GM21619 (cell line): ENCODE measurements around the gene MCC.

Source experiments
- ATAC-seq: cut with Tn5 transposase; IDR thresholded peaks from one replicate; pipeline ENCODE4 v1.9.1; 2021; ENCODE audit not compliant: unreplicated experiment

The MCC gene

GRCh38 chr5:113122053-113122452 lies 366.2 kb downstream of the MCC start:
- no peak for ATAC-seq

GRCh38 chr5:113119246-113119924 lies 368.9 kb downstream of the MCC start:
- ATAC-seq = no peak

- no peak for ATAC-seq
Measured at GRCh38 chr5:113118765-113119164, 369.5 kb downstream of the MCC start.

- no peak for ATAC-seq
Measured at GRCh38 chr5:113118298-113118697, 370.0 kb downstream of the MCC start.

DNA sequence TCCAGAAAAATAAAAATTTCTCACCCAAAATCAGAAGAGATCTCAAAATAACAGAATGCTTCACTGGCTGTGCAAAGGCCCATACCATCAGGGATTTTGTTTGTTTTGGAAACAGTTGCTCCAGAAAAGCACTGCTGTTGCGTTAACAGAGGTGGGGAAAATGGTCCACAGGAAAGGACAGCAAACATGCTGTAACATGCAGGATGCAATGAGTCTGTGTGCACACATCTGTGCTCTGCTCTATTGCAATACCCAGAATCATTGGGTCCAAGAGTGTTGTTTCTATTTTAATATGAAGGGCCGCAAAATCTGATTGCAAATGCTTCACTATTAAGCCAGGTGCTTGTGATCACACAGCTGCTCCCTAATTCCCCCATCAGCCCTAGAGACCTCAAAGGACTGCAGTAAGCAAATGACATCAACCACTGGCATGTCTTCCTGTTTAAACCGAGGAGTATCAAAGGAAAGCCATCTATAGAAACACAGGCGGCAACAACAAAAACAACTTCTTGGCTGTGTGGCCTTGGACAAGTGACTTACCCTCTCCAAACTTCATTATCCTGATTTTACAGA lies 370.6 kb downstream of the MCC start:
- ATAC-seq = no peak

- ATAC-seq = no peak
Measured at GRCh38 chr5:113115956-113116355, 372.3 kb downstream of the MCC start.

DNA sequence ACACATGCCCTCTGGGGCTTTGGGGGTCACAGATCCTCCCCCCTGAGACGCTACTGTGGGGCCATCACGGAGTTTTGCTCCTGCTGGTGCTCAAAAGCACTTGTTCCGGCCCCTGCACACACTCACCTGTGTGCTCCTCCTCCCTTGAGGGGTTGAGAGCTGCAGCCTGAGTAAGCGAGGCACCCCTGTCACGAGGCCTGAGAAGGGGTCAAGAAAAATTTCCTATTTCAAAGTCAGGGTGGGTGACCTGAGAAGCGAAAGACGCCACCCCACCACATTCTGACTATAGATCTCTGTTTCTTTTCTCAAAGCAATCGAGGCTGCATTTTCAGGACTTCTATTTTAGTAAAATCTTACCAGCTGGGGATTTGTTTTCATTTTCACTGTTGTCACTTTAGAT lies 373.2 kb downstream of the MCC start:
- ATAC-seq = peak; percentile 52

DNA sequence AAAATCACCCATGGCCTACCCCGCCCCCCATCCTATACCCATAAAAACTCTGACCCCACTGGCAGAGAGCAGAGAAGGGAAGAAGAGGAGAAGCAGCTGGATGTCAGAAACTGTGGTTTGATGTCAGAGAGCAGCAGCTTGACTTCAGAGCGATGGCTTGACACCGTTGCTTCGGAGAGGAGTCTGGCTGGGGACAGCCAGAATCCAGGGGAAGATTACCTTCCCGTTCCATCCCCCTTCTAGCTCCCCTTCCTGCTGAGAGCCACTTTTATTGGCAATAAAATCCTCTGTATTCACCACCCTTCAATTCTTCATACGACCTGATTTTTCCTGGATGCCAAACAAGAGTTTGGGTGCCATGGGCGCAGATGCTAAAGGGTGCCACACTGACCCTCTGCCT lies 373.7 kb downstream of the MCC start:
- no peak for ATAC-seq

GRCh38 chr5:113112435-113112834 lies 375.8 kb downstream of the MCC start:
- no peak for ATAC-seq

DNA sequence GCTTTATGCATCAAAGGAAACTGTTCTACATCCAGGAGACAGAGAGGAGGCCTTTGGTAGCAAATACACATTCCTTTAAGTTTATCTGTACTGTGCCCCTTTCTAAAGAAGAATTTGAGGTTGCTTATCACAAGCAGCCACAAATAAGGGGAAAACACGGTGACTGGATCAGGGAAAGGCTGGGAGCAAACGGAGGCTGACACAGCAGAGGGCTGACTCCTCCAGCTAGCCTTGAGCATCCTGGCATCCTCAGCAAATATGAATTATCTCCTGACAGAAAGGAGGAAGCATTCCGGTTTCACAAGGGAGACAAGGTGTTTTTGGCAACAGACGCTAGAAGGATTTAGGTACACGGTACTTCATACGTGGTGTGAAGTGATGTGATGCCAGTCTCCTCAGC lies 378.1 kb downstream of the MCC start:
- no peak for ATAC-seq

GRCh38 chr5:113109344-113109743 lies 378.9 kb downstream of the MCC start:
- ATAC-seq = no peak

DNA sequence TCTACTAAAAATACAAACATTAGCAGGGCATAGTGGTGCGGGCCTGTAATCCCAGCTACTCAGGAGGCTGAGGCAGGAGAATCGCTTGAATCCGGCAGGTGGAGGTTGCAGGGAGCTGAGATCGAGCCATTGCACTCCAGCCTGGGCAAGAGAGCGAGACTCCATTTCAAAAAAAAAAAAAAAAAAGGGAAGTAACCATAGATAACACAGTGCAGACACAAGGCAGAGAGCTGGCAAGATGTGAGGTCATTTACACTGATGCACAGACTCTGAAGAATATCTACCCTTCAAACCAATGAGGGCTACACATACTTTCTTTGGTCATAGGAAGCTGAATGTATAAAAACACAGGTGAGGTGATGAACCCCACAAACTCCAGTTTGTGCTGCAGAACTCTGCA lies 379.8 kb downstream of the MCC start:
- ATAC-seq = no peak

DNA sequence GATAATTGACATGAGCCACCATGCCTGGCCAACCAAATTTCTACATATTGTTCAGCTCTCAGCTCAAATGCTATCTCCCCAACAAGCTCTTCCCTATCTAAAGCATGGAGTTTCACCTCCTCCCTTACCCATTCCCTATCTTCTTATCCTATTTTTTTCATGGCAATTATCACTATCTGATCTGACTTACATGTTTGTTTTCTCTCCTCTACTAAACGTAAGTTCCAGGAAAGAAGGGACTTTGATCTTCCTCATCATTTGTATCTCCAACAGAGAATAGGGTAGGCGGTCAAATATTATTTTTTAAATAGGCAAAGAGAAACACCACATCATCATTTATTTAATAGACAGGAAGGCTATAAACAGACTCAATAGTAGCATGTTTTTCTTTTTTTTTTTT lies 381.4 kb downstream of the MCC start:
- ATAC-seq = no peak

GRCh38 chr5:113105693-113106280 lies 382.5 kb downstream of the MCC start:
- no peak for ATAC-seq

DNA sequence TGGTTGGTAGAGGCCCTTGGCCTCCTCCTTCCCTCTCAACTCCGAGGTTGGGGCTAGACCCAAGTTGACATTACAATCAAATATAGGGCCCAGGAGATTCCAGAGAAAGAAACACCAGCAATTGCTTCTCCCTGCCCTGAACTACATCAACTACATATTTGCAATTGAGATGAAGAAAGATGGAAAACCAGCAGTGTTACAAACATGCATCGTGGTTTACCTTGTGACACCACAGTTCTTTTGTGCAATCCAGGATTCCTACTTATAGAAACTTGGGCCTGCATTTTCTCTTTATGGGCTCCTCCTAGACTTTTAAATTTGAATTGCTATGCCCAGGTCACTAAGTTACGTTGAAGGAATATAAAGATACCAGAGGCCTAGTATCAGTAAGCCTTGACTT lies 384.9 kb downstream of the MCC start:
- no peak for ATAC-seq

- no peak for ATAC-seq
Measured at GRCh38 chr5:113102121-113102531, 386.1 kb downstream of the MCC start.

DNA sequence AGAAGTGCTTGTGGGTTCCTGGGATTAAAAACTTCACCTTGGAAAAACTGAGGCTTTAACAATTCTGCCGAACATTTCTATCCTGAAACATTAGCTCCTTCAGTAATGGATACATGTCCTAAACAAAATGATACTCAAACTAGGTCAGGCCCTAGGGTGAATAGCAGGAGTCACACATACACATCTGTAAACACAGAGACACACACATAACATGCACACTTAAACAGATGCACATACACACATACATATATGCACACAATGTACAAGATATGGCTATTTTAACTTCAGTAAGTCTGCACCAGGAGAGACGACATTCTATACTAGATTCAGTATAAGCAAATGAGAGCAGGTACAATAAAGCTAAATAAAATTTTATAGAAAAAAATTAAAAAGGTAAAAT lies 387.3 kb downstream of the MCC start:
- ATAC-seq = no peak

DNA sequence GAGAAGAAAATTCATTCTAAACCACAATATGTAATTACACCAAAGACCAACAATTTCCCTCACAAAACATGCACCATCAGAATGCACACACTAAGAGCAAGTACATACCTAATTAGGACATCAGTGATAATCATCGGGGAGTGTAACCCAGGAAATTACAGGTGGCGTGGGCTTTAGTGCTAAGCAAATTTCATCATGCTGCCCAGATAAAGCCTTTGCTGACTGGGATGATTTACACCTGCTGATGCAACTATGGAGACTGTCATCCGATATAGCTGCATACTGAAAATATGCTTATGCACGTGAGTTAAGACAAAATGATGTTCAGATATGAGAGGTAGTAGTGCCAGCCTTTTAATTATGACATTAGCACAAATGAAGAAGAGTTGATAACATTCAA lies 388.4 kb downstream of the MCC start:
- ATAC-seq = no peak

DNA sequence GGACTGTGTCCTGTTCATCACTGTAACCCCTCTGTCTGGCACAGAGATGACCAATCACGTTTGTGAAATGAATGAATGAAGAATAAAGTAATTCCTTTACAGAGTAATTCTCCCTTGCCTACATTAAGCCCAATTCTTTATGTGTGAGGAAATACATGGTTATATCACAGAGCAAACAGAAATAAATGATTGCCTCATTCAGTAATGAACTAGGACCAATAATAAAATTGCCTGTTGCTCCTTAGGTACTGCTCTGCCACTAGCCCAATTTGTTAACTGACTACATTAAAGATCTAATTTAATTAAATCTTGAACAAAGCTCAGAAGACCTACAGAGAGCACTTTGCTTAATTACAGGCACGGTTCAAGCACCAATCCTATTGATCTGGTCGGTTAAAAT lies 389.9 kb downstream of the MCC start:
- ATAC-seq = no peak

DNA sequence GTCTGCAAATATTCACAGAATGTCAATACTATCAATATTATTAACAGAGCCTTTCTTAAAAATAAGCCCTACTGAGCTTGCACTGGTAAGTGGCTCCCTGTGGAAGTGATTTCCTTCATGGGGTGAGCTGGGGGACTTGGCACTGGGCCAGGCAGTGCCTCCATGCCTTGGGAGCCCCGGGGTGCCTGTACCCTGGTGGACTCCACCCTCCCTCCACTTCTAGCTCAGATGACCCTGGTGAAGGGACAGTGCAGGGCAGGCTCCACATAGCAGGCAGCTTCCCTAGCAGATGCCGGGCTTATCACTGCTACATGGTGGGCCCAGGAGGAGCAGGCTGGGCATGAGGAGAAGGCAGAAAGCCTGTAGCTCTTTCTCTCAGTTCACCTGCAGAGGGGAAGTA lies 392.4 kb downstream of the MCC start:
- ATAC-seq = no peak

DNA sequence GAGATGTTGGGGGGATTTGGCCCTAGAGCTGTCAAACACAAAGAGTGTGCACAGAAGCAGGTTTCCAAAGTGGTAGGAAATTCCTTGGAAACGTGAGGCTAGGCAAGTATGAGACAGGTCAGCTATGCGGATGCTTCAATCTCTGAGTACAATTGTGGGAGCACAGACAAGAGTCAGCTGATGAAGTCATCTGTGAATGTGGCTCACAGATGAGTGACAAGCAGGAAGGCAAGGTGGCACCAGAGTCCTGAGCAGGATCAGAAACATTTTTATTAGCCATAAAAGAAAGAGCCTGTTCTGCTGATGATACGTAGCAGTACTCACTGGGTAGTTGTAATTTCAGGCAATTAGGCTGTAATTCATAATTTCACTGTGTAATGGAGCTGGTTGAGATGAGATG lies 394.7 kb downstream of the MCC start:
- ATAC-seq = no peak

- no peak for ATAC-seq
Measured at GRCh38 chr5:113092683-113093082, 395.6 kb downstream of the MCC start.

DNA sequence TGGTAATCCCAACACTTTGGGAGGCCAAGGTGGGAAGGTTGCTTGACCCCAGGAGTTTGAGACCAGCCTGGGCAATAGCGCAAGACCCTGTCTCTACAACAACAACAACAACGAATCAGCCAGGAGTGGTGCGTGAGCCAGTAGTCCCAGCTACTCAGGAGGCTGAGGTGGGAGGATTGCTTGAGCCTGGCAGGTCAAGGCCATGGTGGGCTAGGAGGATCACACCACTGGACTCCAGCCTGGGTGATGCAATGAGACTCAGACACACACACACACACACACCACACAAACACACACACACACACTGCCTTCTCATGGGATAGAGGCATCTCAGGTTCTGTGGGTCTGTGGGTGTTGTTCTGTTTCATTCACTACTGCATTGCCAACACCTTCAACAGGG lies 396.6 kb downstream of the MCC start:
- ATAC-seq = no peak
